ENCODE measurements around the gene CKB.
"Not testable (repeated sequence)": the region's sequence is repeated elsewhere in the genome, so short reads cannot be mapped to it uniquely, and the experiment has no call there.

DNA sequence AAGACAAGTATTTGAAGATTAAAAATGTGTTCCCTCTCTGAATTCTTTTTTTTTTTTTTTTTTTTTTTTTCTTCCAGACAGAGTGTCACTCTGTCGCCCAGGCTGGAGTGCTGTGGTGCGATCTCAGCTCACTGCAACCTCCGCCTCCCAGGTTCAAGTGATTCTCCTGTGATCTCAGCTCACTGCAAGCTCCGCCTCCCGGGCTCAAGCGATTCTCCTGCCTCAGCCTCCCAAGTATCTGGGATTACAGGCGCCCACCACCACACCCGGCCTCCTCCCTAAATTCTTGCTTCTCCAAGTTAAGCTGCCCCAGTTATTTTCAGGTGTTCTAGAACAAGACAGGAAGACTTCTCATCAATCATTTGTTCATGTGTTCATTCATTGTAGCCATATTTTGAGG, 10.4 kb downstream of the CKB start:
- TF ChIP-seq, protein P1, sequence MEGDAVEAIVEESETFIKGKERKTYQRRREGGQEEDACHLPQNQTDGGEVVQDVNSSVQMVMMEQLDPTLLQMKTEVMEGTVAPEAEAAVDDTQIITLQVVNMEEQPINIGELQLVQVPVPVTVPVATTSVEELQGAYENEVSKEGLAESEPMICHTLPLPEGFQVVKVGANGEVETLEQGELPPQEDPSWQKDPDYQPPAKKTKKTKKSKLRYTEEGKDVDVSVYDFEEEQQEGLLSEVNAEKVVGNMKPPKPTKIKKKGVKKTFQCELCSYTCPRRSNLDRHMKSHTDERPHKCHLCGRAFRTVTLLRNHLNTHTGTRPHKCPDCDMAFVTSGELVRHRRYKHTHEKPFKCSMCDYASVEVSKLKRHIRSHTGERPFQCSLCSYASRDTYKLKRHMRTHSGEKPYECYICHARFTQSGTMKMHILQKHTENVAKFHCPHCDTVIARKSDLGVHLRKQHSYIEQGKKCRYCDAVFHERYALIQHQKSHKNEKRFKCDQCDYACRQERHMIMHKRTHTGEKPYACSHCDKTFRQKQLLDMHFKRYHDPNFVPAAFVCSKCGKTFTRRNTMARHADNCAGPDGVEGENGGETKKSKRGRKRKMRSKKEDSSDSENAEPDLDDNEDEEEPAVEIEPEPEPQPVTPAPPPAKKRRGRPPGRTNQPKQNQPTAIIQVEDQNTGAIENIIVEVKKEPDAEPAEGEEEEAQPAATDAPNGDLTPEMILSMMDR (IDR thresholded peaks at IDR 0.05), result not testable (repeated sequence)
- TF ChIP-seq POLR2A (IDR thresholded peaks at IDR 0.05), result not testable (repeated sequence)
